Neuron (in vitro differentiated cells): ENCODE data around the gene VAX1.

Experiments
- H2AFZ ChIP-seq: one replicate; pipeline ENCODE4 v1.6.1; 2013; ENCODE audit warnings: low read depth, mild to moderate bottlenecking, inconsistent platforms, low read length, moderate library complexity
- H3K27me3 ChIP-seq: one replicate; pipeline ENCODE4 v1.6.1; 2013; ENCODE audit warnings: low read length; ENCODE audit not compliant: insufficient read depth
- H3K36me3 ChIP-seq: one replicate; pipeline ENCODE4 v1.6.1; 2013; ENCODE audit warnings: low read length; ENCODE audit not compliant: insufficient read depth
- H3K4me1 ChIP-seq: one replicate; pipeline ENCODE4 v1.6.1; 2013; ENCODE audit warnings: low read length; ENCODE audit not compliant: insufficient read depth
- H3K4me3 ChIP-seq: 2 replicates; pipeline ENCODE4 v1.5.1; 2013; ENCODE audit warnings: mild to moderate bottlenecking, low read length, moderate library complexity
- H3K9me3 ChIP-seq: one replicate; pipeline ENCODE4 v1.6.1; 2013; ENCODE audit warnings: low read length

The VAX1 gene

DNA sequence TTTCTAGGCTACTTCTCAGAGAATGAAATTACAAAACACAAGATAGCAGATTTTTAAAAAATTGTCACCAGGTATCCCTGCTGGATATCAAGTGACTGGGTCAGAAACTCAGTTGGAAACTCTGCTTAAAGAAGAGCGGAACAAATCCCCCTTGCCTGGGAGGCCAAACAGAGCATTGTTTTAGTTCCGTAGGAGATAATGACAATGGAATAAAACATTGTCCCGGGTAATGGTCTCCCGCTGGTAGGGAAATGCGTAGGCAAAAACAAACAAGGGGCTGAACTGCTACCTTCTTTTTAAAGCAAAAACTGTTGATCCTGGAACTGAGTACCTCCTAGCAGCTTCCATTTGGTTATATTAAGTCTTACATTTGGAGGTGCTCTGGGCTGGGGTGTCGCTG is 21.3 kb upstream of the VAX1 start:
- Histone ChIP-seq H3K27me3 (peaks cover 78% of the 10 kb centered on the region), H3K4me3 (no peak overlapping the region), H3K36me3 (no peaks in the 10 kb centered on the region), H3K9me3 (no peaks in the 10 kb centered on the region), H2AFZ (no peak overlapping the region), H3K4me1 (no peaks in the 10 kb centered on the region)

GRCh38 chr10:117158297-117158696 is 20.2 kb upstream of the VAX1 start:
- H3K9me3 ChIP-seq = no peaks in the 10 kb centered on the region

DNA sequence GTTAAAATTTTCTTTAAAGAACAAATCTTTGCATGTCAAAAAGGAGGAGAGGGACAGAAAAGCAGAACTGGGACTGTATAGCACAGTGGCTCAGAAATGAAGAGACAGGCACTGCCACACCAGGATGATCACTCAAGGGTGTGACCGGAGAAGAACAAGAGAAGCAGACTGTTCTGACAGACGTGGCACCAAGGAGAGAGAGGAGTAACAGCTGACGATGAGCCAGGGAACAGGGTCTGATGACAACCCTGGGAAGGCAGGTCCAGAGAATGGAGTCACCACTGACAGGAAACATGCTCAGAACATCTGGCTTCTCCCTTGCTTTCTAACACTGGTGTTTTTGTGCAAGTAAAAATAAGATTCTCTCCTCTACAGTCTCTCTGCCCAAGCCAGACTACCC is 14.6 kb upstream of the VAX1 start:
- no peak overlapping the region for H3K4me3 ChIP-seq
- no peaks in the 10 kb centered on the region for H3K9me3 ChIP-seq
- no peaks in the 10 kb centered on the region for H3K4me1 ChIP-seq
- H3K36me3 ChIP-seq = no peaks in the 10 kb centered on the region
- peaks cover 38% of the 10 kb centered on the region for H3K27me3 ChIP-seq
- H2AFZ ChIP-seq = no peak overlapping the region

More at GRCh38 chr10:117158297-117158696, 20.2 kb upstream of the VAX1 start:
- no peaks in the 10 kb centered on the region for H3K36me3 ChIP-seq
- no peak overlapping the region for H3K4me3 ChIP-seq
- H3K4me1 ChIP-seq = no peaks in the 10 kb centered on the region
- peaks cover 75% of the 10 kb centered on the region for H3K27me3 ChIP-seq
- no peak overlapping the region for H2AFZ ChIP-seq

DNA sequence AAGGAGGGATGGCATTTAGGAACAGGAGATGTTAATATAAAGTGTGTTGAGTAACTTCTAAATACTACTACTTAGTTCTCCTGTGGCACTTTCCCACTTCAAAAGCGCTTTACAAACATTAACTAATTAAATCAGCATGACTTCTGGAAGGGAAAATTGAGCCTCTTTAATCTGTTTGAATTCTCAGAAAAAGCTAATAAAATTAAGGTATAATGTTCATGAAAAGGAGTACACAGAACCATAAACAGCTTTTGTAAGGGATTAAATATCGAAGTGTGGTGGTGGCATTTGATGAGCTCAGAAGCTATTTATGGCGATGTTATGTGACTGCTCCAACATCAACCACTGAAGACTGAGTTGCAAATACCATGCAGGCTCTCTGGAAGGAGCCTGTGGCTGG is 10.2 kb upstream of the VAX1 start:
- H2AFZ ChIP-seq = no peak overlapping the region
- H3K27me3 ChIP-seq = peaks cover 44% of the 10 kb centered on the region
- no peaks in the 10 kb centered on the region for H3K36me3 ChIP-seq
- H3K9me3 ChIP-seq = no peaks in the 10 kb centered on the region
- no peaks in the 10 kb centered on the region for H3K4me1 ChIP-seq
- no peak overlapping the region for H3K4me3 ChIP-seq

DNA sequence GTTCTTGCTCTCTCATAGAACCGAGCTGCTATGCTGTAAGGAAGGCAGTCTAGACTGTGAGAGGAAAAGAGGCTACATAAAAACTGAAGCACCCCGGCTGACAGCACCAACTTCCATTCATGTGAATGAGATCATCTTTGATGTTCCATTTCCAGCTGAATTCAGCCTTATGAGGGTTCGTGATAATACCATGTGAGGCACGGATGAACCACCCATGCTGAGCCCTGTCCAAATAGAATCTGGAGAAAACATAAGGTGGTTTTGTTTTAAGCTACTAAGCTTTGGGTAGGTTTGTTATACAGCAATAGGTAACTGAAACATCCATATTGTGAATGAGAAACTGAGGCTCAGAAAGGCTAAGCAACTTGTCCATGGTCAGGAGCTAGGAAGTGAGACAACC is 6.9 kb upstream of the VAX1 start:
- H3K27me3 ChIP-seq = peaks cover 64% of the 10 kb centered on the region
- H3K36me3 ChIP-seq = no peaks in the 10 kb centered on the region
- H3K4me3 ChIP-seq = no peak overlapping the region
- no peak overlapping the region for H2AFZ ChIP-seq
- H3K4me1 ChIP-seq = no peaks in the 10 kb centered on the region
- peaks cover 2% of the 10 kb centered on the region for H3K9me3 ChIP-seq

DNA sequence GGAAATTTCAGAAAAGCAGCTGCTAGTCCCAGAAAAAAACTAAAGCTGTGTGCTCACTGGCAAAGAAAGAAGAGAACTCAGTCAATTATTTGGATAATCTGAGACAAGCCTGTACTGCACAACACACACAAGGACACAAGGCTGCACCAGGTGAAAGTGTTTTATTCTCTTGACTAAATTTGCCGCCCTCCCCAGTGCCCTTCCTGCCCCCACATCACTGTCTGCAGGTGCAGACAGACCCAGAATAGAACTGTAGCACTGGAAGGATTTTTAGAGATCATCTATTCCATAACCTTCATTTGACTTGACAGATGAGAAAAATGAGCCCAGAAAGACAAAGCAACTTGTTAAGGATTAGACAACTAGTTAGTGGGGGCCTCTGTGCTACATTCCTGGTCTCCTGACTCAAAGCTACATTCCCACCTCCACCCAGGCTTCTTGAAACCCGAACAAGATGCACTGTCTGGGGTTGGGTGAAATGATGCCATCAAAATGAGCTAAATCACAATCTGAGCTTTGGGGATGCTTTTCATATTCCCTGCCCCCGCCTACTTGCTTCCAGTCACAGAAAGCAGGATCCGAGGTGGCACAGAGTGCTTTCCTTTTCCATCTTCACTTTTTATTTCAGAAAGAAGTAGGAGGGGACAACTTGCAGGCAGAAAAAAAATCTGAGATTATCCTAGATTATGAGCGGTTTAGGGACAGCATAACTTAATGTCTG is 5.2 kb upstream of the VAX1 start:
- no peak overlapping the region for H3K4me3 ChIP-seq
- no peak overlapping the region for H2AFZ ChIP-seq
- peaks cover 4% of the 10 kb centered on the region for H3K4me1 ChIP-seq
- H3K36me3 ChIP-seq = no peaks in the 10 kb centered on the region
- peaks cover 77% of the 10 kb centered on the region for H3K27me3 ChIP-seq
- peaks cover 2% of the 10 kb centered on the region for H3K9me3 ChIP-seq

- peaks cover 90% of the 10 kb centered on the region for H3K27me3 ChIP-seq
- H3K9me3 ChIP-seq = peaks cover 4% of the 10 kb centered on the region
- H3K4me3 ChIP-seq = no peak overlapping the region
- no peak overlapping the region for H2AFZ ChIP-seq
- no peaks in the 10 kb centered on the region for H3K36me3 ChIP-seq
- H3K4me1 ChIP-seq = peaks cover 11% of the 10 kb centered on the region
Measured at GRCh38 chr10:117140525-117140902, 2.4 kb upstream of the VAX1 start.

GRCh38 chr10:117139581-117140524 is 1.8 kb upstream of the VAX1 start:
- no peak overlapping the region for H3K4me3 ChIP-seq
- H3K4me1 ChIP-seq = peaks cover 12% of the 10 kb centered on the region
- H3K36me3 ChIP-seq = no peaks in the 10 kb centered on the region
- peaks cover 4% of the 10 kb centered on the region for H3K9me3 ChIP-seq
- H3K27me3 ChIP-seq = peaks cover 93% of the 10 kb centered on the region
- no peak overlapping the region for H2AFZ ChIP-seq

DNA sequence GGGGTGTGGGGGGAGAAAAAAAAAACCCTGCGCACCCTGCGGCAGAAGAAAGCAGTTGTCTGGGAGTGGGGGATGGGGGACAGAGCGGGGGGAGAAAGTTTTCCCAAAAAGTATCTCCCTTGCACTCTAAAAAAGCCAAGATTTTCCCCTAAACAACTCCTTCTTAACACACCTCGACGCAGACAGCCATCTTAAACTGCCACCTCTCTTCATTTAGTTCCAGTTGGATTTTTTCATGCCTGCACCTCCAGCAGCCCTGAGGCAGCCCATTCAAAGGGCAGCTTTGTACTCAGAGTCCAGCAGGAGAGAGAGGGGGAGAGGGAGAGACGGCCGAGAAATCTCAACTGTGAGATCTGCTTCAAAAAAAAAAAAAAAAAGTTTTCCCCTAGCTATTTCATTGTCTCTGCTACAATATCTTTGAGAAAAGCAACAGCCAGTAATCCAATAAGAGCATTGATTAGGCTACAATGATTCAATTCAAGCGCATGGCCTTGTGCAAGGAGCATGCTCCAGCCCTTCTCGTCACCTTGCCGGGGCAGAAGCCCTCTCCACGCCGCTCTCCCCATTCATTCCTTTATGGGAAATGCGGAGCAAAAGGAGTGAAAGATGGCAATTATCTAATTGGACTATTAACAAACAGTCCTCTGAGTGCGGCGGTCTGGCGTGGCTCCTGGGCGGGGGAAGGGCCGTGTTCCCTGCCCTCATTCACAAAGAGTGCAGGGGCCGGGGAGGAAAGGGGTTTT is 939 bp upstream of the VAX1 start:
- Histone ChIP-seq H3K27me3 (peaks cover 92% of the 10 kb centered on the region), H3K36me3 (no peaks in the 10 kb centered on the region), H3K4me3 (peak overlapping the region; percentile 10)

DNA sequence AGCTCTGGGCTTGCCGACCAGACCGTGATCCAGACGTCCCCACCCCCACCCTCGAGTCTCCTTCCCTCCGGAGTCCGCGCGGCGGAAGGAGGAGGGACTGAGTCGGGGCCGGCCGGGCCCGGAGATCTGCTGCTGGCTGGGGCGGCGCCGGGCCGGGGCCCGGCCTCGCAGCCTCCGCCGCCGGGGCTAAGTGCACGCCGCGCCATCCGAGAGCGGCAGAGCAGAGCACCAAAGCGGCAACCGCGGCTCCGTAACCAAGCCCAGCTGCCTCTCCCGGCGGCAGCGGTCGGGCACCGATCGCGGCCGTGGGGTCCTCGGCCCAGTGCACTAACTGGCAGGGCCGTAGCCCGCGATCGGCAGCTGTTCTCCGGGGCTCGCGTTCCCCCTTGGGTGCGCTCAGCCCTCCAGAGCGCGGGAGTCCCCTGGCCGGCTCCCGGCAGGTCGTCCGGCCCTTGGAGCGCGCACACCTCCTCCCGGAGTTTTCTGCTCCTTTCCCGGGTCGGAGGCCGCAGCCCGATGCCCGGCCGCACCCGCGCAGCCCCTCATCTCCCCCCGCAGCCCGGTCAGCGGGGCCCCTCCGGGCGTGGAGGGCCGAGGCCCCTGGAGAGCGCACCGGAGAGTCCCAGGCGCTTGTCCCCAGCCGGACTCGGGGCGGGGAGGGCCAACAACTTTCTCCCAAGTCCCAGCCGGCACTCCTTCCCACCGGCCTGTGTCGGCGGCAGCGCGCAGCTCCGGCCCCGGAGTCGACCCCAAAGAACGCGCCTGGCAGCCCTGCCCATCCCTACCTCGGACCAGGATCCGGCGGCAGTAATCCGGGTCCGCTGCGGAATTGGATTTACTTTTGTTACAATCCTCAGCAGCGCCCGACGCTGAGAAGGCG is 799 bp downstream of the VAX1 start:
- H2AFZ ChIP-seq = peak overlapping the region; percentile 70
- H3K36me3 ChIP-seq = no peaks in the 10 kb centered on the region
- H3K9me3 ChIP-seq = peaks cover 4% of the 10 kb centered on the region
- H3K27me3 ChIP-seq = peaks cover 91% of the 10 kb centered on the region
- H3K4me3 ChIP-seq = peak overlapping the region; percentile 37
- H3K4me1 ChIP-seq = peaks cover 24% of the 10 kb centered on the region

More for the DNA sequence above, 939 bp upstream of the VAX1 start:
- peaks cover 4% of the 10 kb centered on the region for H3K9me3 ChIP-seq
- H2AFZ ChIP-seq = no peak overlapping the region
- peaks cover 18% of the 10 kb centered on the region for H3K4me1 ChIP-seq

DNA sequence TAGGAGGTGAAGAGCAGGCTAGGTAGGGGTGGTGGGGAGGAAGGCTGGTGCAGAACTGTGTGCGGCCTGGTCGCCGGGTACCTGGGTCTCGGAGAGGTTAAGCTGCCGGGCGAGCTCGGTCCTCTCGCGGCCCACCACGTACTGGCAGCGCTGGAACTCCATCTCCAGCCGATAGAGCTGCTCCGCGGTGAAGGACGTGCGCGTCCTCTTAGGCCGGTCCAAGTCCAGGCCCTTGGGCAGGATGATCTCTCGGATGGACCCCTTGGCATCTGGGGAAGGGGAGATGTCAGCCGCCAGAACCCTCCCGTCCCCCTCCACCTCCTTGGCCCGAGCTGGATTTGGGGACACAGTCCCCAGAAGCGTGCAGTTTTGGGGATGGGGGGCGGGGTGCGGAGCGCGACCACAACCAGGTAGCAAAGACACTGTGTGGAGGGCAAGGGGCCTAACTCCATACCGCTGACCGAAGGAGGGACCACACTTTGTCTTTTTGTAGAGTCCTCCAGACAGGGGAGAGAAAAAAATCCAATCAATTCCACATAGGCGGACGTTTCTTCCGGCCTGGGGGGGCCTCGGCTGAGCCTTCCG is 1.6 kb downstream of the VAX1 start:
- H3K9me3 ChIP-seq = peaks cover 4% of the 10 kb centered on the region
- H2AFZ ChIP-seq = peak overlapping the region; percentile 70
- H3K4me1 ChIP-seq = peaks cover 24% of the 10 kb centered on the region
- no peaks in the 10 kb centered on the region for H3K36me3 ChIP-seq
- H3K4me3 ChIP-seq = peak overlapping the region; percentile 37
- H3K27me3 ChIP-seq = peaks cover 91% of the 10 kb centered on the region
